ENCODE measurements around the gene ARHGAP15. TPM values are rescaled to one million over a fixed set of nuclear protein-coding genes. Genes with fewer than 3 reads are reported as not detected.

ARHGAP15 gene
- total RNA-seq, 4 donors from 2014 or later: 3.4 to 9.3 (median 6.4) TPM

DNA sequence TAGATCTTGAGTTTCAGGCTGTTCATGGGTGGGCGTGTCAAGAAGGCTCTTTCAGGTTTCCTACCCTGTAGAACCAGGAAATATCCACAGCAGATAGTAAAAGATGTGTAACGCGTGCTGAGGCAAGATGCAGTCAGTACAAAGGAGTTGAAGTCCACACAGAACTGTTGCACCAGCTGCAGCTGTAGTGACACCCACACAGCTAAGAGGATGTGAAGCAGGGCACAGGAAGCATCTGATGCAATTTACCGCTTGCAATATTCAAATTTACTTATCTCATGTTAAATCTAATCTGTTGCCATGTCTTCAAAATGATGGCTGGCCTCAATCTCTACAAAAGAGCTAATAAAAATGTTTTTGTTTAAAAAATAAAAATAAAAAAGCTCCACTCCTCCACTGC is 132.8 kb downstream of the ARHGAP15 start:
- TF ChIP-seq, protein P1, sequence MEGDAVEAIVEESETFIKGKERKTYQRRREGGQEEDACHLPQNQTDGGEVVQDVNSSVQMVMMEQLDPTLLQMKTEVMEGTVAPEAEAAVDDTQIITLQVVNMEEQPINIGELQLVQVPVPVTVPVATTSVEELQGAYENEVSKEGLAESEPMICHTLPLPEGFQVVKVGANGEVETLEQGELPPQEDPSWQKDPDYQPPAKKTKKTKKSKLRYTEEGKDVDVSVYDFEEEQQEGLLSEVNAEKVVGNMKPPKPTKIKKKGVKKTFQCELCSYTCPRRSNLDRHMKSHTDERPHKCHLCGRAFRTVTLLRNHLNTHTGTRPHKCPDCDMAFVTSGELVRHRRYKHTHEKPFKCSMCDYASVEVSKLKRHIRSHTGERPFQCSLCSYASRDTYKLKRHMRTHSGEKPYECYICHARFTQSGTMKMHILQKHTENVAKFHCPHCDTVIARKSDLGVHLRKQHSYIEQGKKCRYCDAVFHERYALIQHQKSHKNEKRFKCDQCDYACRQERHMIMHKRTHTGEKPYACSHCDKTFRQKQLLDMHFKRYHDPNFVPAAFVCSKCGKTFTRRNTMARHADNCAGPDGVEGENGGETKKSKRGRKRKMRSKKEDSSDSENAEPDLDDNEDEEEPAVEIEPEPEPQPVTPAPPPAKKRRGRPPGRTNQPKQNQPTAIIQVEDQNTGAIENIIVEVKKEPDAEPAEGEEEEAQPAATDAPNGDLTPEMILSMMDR (IDR thresholded peaks at IDR 0.05): no peak
- no peak for TF ChIP-seq POLR2A (IDR thresholded peaks at IDR 0.05)
- TF ChIP-seq EP300 (IDR thresholded peaks at IDR 0.05): no peak
- no peak for TF ChIP-seq POLR2AphosphoS5 (IDR thresholded peaks at IDR 0.05)
- Histone ChIP-seq H3K27me3 (no peaks in the 10 kb centered on the region), H3K9me3 (no peaks in the 10 kb centered on the region), H3K27ac (no peak overlapping the region), H3K4me3 (no peak overlapping the region), H3K4me1 (peaks cover 0 to 16% (median 0%) of the 10 kb centered on the region in 3 donors), H3K36me3 (no peaks in the 10 kb centered on the region)
- ATAC-seq: no peak
- WGBS, 2 donors (ENCODE audit: low coverage in 1 of 2): 75 to 80% methylated on average over 3 to 4 of the region's 4 CpGs

DNA sequence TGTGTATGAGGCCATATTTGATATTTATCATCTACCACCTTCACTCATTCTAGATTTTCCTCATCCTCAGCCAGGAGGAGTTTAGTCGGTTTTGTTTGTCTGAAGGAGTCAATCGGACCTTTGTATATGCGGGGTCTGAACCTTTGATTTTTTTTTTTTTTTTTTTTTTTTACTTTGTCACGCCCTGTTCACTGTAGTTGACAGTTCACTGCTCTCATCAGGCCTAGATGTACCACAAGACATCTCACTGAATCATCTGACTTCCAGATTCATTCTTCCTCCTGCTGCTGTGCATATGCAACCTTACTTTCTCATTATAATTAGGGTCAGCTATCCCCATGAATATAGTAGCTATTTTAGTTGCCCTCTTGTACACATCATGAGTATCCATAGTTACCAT is 133.2 kb downstream of the ARHGAP15 start:
- H3K27me3 ChIP-seq: no peaks in the 10 kb centered on the region
- WGBS, 2 donors (ENCODE audit: low coverage in 1 of 2): 80 to 97% methylated on average over 1 to 4 of the region's 4 CpGs
- no peak for ATAC-seq

DNA sequence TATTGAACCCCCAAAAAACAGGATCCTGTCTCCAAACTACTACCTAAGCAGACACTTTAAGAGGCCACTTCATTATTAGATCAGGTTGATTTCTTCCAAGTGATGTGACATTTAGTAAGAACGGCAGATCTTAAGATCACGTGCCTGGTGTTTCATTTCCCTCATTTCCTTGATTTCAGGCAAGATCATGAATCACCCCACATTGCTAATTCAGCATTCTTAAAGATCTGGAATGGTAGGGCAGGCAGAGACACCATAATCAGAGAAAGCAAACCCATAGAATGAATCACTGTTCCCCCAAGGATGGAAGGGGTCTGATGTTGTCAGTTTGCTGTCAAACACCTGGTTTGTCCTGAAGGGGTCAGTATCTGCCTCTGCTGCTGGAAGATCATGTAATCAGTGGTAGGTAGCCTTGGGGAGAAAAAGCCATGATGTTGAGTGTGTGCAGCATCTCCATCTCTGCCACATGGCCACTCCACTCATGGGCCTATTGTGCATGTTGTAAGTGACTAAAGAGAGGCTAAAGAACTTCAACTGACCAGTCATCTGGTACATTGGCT is 133.9 kb downstream of the ARHGAP15 start:
- ATAC-seq: no peak
- Histone ChIP-seq H3K36me3 (no peaks in the 10 kb centered on the region), H3K4me3 (no peak overlapping the region), H3K27ac (no peak overlapping the region), H3K9me3 (no peaks in the 10 kb centered on the region), H3K4me1 (peaks cover 0 to 16% (median 0%) of the 10 kb centered on the region in 3 donors), H3K27me3 (no peaks in the 10 kb centered on the region)
- TF ChIP-seq POLR2AphosphoS5 (IDR thresholded peaks at IDR 0.05): no peak
- TF ChIP-seq, protein P1 (IDR thresholded peaks at IDR 0.05): no peak
- 89 to 92% methylated on average over 2 of the region's 2 CpGs for WGBS, 2 donors (ENCODE audit: low coverage in 1 of 2)

More for the DNA sequence above, 133.2 kb downstream of the ARHGAP15 start:
- H3K27ac ChIP-seq: no peak overlapping the region
- H3K36me3 ChIP-seq: no peaks in the 10 kb centered on the region
- H3K9me3 ChIP-seq: no peaks in the 10 kb centered on the region
- H3K4me1 ChIP-seq: peaks cover 0 to 16% (median 0%) of the 10 kb centered on the region in 3 donors
- TF ChIP-seq, protein P1 (IDR thresholded peaks at IDR 0.05): no peak
- no peak for TF ChIP-seq POLR2A (IDR thresholded peaks at IDR 0.05)
- no peak for TF ChIP-seq EP300 (IDR thresholded peaks at IDR 0.05)
- TF ChIP-seq POLR2AphosphoS5 (IDR thresholded peaks at IDR 0.05): no peak
- no peak overlapping the region for H3K4me3 ChIP-seq

DNA sequence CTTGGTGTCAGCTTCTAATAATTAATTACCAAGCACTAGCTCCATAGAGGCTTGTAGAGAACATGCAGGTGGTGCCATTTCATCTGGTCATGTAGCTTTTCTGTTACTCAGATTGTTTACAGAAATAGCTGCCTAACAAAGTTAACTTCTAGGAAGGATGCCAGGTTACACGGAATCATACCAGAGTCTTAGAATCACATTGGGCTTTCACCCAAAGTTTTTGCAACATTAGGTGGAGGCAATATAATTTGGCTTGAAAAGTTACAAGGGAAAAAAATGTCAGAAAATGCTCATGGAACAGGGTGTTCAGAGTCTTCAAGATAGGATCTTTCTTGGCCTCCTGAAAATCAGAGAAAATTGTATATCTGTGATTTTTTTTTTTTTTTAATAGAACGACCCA is 135.6 kb downstream of the ARHGAP15 start:
- no peaks in the 10 kb centered on the region for H3K36me3 ChIP-seq
- no peaks in the 10 kb centered on the region for H3K9me3 ChIP-seq
- no peaks in the 10 kb centered on the region for H3K27me3 ChIP-seq
- peak; percentile 79 for ATAC-seq
- WGBS, 2 donors (ENCODE audit: low coverage in 1 of 2): 5 to 11% methylated on average over 2 of the region's 2 CpGs
- H3K27ac ChIP-seq: peak overlapping the region in 1 of 4 donors; percentile 33
- H3K4me3 ChIP-seq: no peak overlapping the region
- H3K4me1 ChIP-seq: peaks cover 0 to 16% (median 0%) of the 10 kb centered on the region in 3 donors
- TF ChIP-seq POLR2AphosphoS5 (IDR thresholded peaks at IDR 0.05): peak; percentile 83
- no peak for TF ChIP-seq POLR2A (IDR thresholded peaks at IDR 0.05)

DNA sequence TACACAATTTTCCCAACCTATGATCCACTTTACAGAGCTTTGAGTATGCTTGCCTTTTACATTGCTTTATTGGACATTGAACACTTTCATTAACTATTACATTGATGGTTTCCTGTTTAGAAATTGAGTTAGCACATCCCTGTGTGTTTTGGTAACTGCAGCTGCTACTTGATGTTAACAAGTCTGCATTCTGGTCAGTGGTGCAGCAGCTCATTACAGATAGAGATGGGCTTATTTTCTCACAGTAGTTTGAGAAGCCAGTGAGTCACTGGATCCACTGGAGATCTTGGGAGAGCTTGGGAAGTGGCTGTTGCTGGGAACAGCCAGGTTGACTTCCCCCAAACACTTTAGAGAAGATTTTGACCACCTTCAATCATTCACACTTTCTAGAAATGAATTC is 150.5 kb downstream of the ARHGAP15 start:
- no peak for ATAC-seq
- H3K4me3 ChIP-seq: no peak overlapping the region
- no peaks in the 10 kb centered on the region for H3K4me1 ChIP-seq
- no peaks in the 10 kb centered on the region for H3K9me3 ChIP-seq
- no peak for TF ChIP-seq POLR2A (IDR thresholded peaks at IDR 0.05)
- TF ChIP-seq EP300 (IDR thresholded peaks at IDR 0.05): no peak
- no peak for TF ChIP-seq POLR2AphosphoS5 (IDR thresholded peaks at IDR 0.05)
- TF ChIP-seq, protein P1 (IDR thresholded peaks at IDR 0.05): no peak
- no peaks in the 10 kb centered on the region for H3K36me3 ChIP-seq
- H3K27ac ChIP-seq: no peak overlapping the region
- no peaks in the 10 kb centered on the region for H3K27me3 ChIP-seq

Measured in gastroesophageal sphincter (tissue), 4 donors.